HUES6 (cell line): ENCODE results near the gene ZMPSTE24.

Source experiments
- H3K27ac ChIP-seq: 2 replicates; pipeline ENCODE4 v1.7.0; 2013; ENCODE audit warnings: low read depth, mild to moderate bottlenecking, low read length, inconsistent platforms
- H3K27me3 ChIP-seq: 2 replicates; pipeline ENCODE4 v1.6.1; 2013; ENCODE audit warnings: low read length; ENCODE audit not compliant: control insufficient read depth, insufficient read depth
- H3K36me3 ChIP-seq: 2 replicates; pipeline ENCODE4 v1.6.1; 2013; ENCODE audit warnings: low read length; ENCODE audit not compliant: control insufficient read depth, insufficient read depth
- H3K4me1 ChIP-seq: 2 replicates; pipeline ENCODE4 v1.6.1; 2013; ENCODE audit warnings: low read length; ENCODE audit not compliant: control insufficient read depth, insufficient read depth
- H3K4me3 ChIP-seq: 2 replicates; pipeline ENCODE4 v1.5.1; 2013; ENCODE audit warnings: low read depth, low read length
- H3K9ac ChIP-seq: one replicate; pipeline ENCODE4 v1.6.1; 2013; ENCODE audit warnings: mild to moderate bottlenecking, low read length
- H3K9me3 ChIP-seq: 2 replicates; pipeline ENCODE4 v1.6.1; 2013; ENCODE audit warnings: low read depth, low read length; ENCODE audit not compliant: control insufficient read depth, insufficient read depth

The ZMPSTE24 gene

GRCh38 chr1:40258445-40258769, 371 bp downstream of the ZMPSTE24 start:
- Histone ChIP-seq H3K9ac (peak overlapping the region; percentile 96), H3K27me3 (no peaks in the 10 kb centered on the region), H3K27ac (peak overlapping the region; percentile 79), H3K9me3 (no peaks in the 10 kb centered on the region), H3K4me1 (0 out of 2 replicates have a peak, but pooled peaks cover 5% of the 10 kb centered on the region), H3K36me3 (peaks cover 39% of the 10 kb centered on the region), H3K4me3 (peak overlapping the region; percentile 99)

DNA sequence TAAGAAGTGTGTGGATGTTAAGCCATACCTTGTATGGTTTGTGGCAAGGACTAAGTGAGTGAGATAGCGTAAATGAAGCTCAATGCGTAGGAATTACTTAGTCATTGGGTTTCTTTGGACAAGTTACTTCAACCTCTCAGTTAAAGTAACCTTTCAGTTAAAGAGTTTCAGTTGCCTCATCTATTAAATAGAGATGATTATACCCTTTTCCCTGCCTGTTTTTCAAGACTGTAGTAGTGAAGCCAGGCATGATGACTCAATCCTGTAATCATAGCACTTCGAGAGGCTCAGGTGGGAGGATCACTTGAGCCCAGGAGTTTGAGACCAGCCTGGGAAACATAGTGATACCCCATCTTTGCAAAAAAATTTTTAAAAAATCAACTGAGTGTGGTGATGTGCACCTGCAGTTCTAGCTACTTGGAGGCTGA, 6.3 kb downstream of the ZMPSTE24 start:
- no peaks in the 10 kb centered on the region for H3K9me3 ChIP-seq
- H3K9ac ChIP-seq, result no peak overlapping the region
- H3K4me3 ChIP-seq, result no peak overlapping the region
- H3K27ac ChIP-seq, result no peak overlapping the region
- peaks cover 81% of the 10 kb centered on the region for H3K36me3 ChIP-seq
- no peaks in the 10 kb centered on the region for H3K27me3 ChIP-seq
- H3K4me1 ChIP-seq, result no peaks in the 10 kb centered on the region

- H3K4me3 ChIP-seq, result no peak overlapping the region
- H3K27ac ChIP-seq, result no peak overlapping the region
- H3K27me3 ChIP-seq, result no peaks in the 10 kb centered on the region
- H3K9me3 ChIP-seq, result no peaks in the 10 kb centered on the region
- H3K4me1 ChIP-seq, result no peaks in the 10 kb centered on the region
- H3K9ac ChIP-seq, result no peak overlapping the region
- H3K36me3 ChIP-seq, result peaks cover 82% of the 10 kb centered on the region
Observed at GRCh38 chr1:40265298-40265697, 7.3 kb downstream of the ZMPSTE24 start.

DNA sequence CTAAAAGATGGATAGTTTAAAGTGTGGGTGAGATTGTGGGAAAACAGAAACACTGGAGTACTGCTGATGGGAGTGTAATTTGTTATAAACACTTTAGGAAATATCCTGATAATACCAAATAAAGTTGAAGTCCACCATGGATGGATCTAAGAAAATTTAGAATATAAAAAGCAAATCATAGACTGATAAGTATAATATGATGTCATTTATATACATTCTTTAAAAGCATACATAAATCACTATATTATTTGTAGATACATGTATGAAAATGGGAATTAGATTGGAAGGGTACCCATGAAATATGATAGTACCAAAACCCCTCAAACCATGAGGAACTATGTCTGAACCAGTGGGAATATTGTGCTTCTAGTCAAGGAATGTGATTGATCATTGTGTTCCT, 7.9 kb downstream of the ZMPSTE24 start:
- Histone ChIP-seq H3K27me3 (no peaks in the 10 kb centered on the region), H3K27ac (no peak overlapping the region), H3K9me3 (no peaks in the 10 kb centered on the region), H3K4me1 (no peaks in the 10 kb centered on the region), H3K4me3 (no peak overlapping the region), H3K36me3 (peaks cover 82% of the 10 kb centered on the region), H3K9ac (no peak overlapping the region)

GRCh38 chr1:40266786-40267535, 8.9 kb downstream of the ZMPSTE24 start:
- Histone ChIP-seq H3K4me3 (no peak overlapping the region), H3K27ac (no peak overlapping the region), H3K9me3 (no peaks in the 10 kb centered on the region), H3K36me3 (peaks cover 82% of the 10 kb centered on the region), H3K27me3 (no peaks in the 10 kb centered on the region), H3K4me1 (no peaks in the 10 kb centered on the region), H3K9ac (no peak overlapping the region)

GRCh38 chr1:40267767-40268187, 9.7 kb downstream of the ZMPSTE24 start:
- peaks cover 83% of the 10 kb centered on the region for H3K36me3 ChIP-seq
- H3K4me3 ChIP-seq, result no peak overlapping the region
- H3K27ac ChIP-seq, result no peak overlapping the region
- no peak overlapping the region for H3K9ac ChIP-seq
- no peaks in the 10 kb centered on the region for H3K4me1 ChIP-seq
- H3K27me3 ChIP-seq, result no peaks in the 10 kb centered on the region
- no peaks in the 10 kb centered on the region for H3K9me3 ChIP-seq

- Histone ChIP-seq H3K27ac (no peak overlapping the region), H3K4me3 (no peak overlapping the region), H3K4me1 (no peaks in the 10 kb centered on the region), H3K36me3 (peaks cover 82% of the 10 kb centered on the region), H3K27me3 (no peaks in the 10 kb centered on the region), H3K9ac (no peak overlapping the region), H3K9me3 (no peaks in the 10 kb centered on the region)
Observed at GRCh38 chr1:40268211-40268610, 10.2 kb downstream of the ZMPSTE24 start.

DNA sequence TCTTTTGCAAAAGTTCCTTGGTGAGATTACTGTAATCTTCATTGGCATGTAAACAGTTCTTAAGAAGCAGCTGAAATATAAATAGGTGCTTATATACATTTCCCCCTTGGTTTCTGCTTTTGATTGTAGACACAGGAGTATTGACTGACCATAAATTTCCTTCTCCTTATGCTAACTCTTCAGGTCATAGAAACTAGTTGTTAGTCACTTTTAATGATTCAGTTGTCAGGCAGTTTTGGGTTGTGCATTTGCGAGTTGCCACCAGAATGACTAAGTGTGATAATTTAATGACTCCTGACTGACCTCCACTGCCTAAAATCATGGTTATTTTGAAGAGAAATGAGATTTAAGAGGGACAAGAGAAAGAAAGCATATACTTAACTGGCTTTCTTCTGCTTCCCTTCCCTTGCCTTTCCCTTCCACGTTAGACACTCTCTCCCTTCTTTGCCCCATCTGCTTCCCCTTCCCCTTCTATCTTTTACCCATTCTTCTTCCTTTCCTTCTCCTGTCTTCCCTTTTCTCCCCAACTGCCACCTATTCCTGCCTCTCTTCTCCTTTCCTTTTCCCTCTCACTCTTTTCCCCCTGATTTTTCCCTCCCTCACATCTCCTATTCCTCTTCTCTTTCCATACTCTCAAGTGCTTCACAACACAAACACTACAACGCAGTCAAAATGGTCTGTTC, 12.3 kb downstream of the ZMPSTE24 start:
- no peak overlapping the region for H3K4me3 ChIP-seq
- H3K36me3 ChIP-seq, result peaks cover 81% of the 10 kb centered on the region
- H3K27me3 ChIP-seq, result no peaks in the 10 kb centered on the region
- no peak overlapping the region for H3K27ac ChIP-seq
- no peaks in the 10 kb centered on the region for H3K9me3 ChIP-seq
- no peak overlapping the region for H3K9ac ChIP-seq
- H3K4me1 ChIP-seq, result no peaks in the 10 kb centered on the region

GRCh38 chr1:40272653-40273213, 14.7 kb downstream of the ZMPSTE24 start:
- Histone ChIP-seq H3K27ac (no peak overlapping the region), H3K9ac (no peak overlapping the region), H3K27me3 (no peaks in the 10 kb centered on the region), H3K4me3 (no peak overlapping the region), H3K36me3 (peaks cover 73% of the 10 kb centered on the region), H3K9me3 (no peaks in the 10 kb centered on the region), H3K4me1 (no peaks in the 10 kb centered on the region)

DNA sequence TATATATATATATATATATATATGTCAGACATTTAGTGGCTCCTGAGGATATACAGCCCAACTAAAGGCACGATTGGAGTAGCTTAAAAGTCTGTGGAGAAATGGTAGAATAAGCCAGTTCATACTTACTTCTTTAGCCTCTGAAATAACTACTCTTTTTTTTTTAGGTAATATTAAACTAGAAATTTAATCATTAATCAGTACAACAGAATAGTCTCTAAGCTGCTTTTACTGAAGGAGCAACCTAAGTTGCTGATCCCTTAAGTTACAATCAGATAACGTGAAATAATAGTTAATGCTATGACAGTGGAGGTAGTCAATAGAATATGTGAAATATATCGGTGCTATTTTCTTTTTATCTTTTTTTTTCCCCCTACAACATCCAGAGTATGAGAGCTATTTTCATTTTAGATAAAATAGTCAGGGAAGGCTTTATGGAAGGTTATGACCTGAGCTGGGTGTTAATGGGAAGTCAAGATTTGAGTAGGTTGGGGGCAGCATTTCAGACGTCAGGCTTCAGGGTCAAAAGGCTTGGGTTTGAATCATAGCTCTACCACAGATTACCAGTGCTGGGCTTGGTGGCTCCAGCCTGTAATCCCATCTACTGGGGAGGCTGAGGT, 15.6 kb downstream of the ZMPSTE24 start:
- H3K27ac ChIP-seq, result no peak overlapping the region
- H3K4me3 ChIP-seq, result no peak overlapping the region
- no peaks in the 10 kb centered on the region for H3K27me3 ChIP-seq
- no peaks in the 10 kb centered on the region for H3K4me1 ChIP-seq
- no peak overlapping the region for H3K9ac ChIP-seq
- no peaks in the 10 kb centered on the region for H3K9me3 ChIP-seq
- peaks cover 65% of the 10 kb centered on the region for H3K36me3 ChIP-seq

GRCh38 chr1:40274331-40274730, 16.3 kb downstream of the ZMPSTE24 start:
- H3K4me1 ChIP-seq, result no peaks in the 10 kb centered on the region
- H3K36me3 ChIP-seq, result peaks cover 63% of the 10 kb centered on the region
- H3K27ac ChIP-seq, result no peak overlapping the region
- no peaks in the 10 kb centered on the region for H3K27me3 ChIP-seq
- no peak overlapping the region for H3K9ac ChIP-seq
- H3K4me3 ChIP-seq, result no peak overlapping the region
- no peaks in the 10 kb centered on the region for H3K9me3 ChIP-seq
